Loucy (cell line): ENCODE measurements around the gene TGFBI.

ENCODE experiments used
- CTCF ChIP-seq: fragments of 200-600 bp; sonication (generic); conservative IDR thresholded peaks from 2 replicates; pipeline ENCODE4 v1.5.1; 2014; ENCODE audit warnings: mild to moderate bottlenecking, antibody characterized with exemption, low read length
- EZH2phosphoT487 ChIP-seq: fragments of 200-600 bp; IDR thresholded peaks from 2 replicates; pipeline ENCODE4 v1.6.1; 2018; ENCODE audit warnings: antibody characterized with exemption, mild to moderate bottlenecking, moderate library complexity, borderline replicate concordance

- TF ChIP-seq CTCF (no peak), EZH2phosphoT487 (no peak)
These were observed 37.4 kb upstream of the TGFBI start for GRCh38 chr5:135991429-135991828.
